Endothelial cell (in vitro differentiated cells): ENCODE measurements around the gene ASGR2. TPM values are rescaled to one million over a fixed set of nuclear protein-coding genes. Genes with fewer than 3 reads are reported as not detected.
A peak's percentile ranks its signal among the peaks of the same experiment; 100 is the strongest.

Source experiments
- DNase-seq: peaks from one replicate; pipeline ENCODE4 v3.0.0; 2021; ENCODE audit warnings: low spot score
- H3K27ac Mint-ChIP-seq: one replicate; pipeline ENCODE4 v1.8.0; 2021; ENCODE audit warnings: mixed read lengths, inconsistent platforms; ENCODE audit not compliant: unreplicated experiment
- H3K27me3 Mint-ChIP-seq: one replicate; pipeline ENCODE4 v1.8.0; 2021; ENCODE audit warnings: mild to moderate bottlenecking, moderate library complexity, mixed read lengths, inconsistent platforms; ENCODE audit not compliant: unreplicated experiment
- H3K36me3 Mint-ChIP-seq: one replicate; pipeline ENCODE4 v1.8.0; 2021; ENCODE audit warnings: mild to moderate bottlenecking, low read depth, mixed read lengths, inconsistent platforms; ENCODE audit not compliant: unreplicated experiment
- H3K4me1 Mint-ChIP-seq: one replicate; pipeline ENCODE4 v1.8.0; 2021; ENCODE audit warnings: mild to moderate bottlenecking, mixed read lengths, inconsistent platforms; ENCODE audit not compliant: unreplicated experiment
- H3K4me3 Mint-ChIP-seq: one replicate; pipeline ENCODE4 v1.8.0; 2021; ENCODE audit warnings: mild to moderate bottlenecking, mixed read lengths, inconsistent platforms; ENCODE audit not compliant: unreplicated experiment
- H3K9me3 Mint-ChIP-seq: one replicate; pipeline ENCODE4 v1.8.0; 2021; ENCODE audit warnings: mixed read lengths, inconsistent platforms; ENCODE audit not compliant: unreplicated experiment
- CTCF ChIP-seq: fragments of 200-600 bp; sonication (generic); IDR thresholded peaks from one replicate; pipeline ENCODE4 v1.5.0; 2021; ENCODE audit warnings: antibody characterized with exemption; ENCODE audit not compliant: unreplicated experiment
- total RNA-seq: library from RNA; stranded (reverse); fragmentation: NEBNext Ultra II Directional; extraction: Animal tissue kit (Norgen Biotek cat#: 25700); gene quantifications from one replicate; pipeline ENCODE4 v1.2.1, GENCODE V29; 2021; ENCODE audit not compliant: unreplicated experiment

ASGR2 gene
- total RNA-seq, 1 donor from 2014 or later, result 0.41 TPM

- no peak for DNase-seq
- Mint-ChIP-seq H3K4me3 (no peak overlapping the region), H3K27me3 (no peaks in the 10 kb centered on the region), H3K27ac (no peak overlapping the region), H3K4me1 (peaks cover 29% of the 10 kb centered on the region), H3K36me3 (no peaks in the 10 kb centered on the region), H3K9me3 (no peaks in the 10 kb centered on the region)
- TF ChIP-seq CTCF, result no peak
Observed at GRCh38 chr17:7060165-7060891, 54.3 kb downstream of the ASGR2 start.

- Mint-ChIP-seq H3K27me3 (no peaks in the 10 kb centered on the region), H3K36me3 (no peaks in the 10 kb centered on the region), H3K27ac (peak overlapping the region; percentile 50), H3K9me3 (no peaks in the 10 kb centered on the region), H3K4me3 (peak overlapping the region; percentile 2), H3K4me1 (peaks cover 25% of the 10 kb centered on the region)
- TF ChIP-seq CTCF, result no peak
- DNase-seq, result no peak
Observed at GRCh38 chr17:7058831-7059447, 55.7 kb downstream of the ASGR2 start.

GRCh38 chr17:7056386-7056785 lies 58.2 kb downstream of the ASGR2 start:
- Mint-ChIP-seq H3K27ac (no peak overlapping the region), H3K9me3 (no peaks in the 10 kb centered on the region), H3K27me3 (peaks cover 2% of the 10 kb centered on the region), H3K36me3 (no peaks in the 10 kb centered on the region), H3K4me1 (peaks cover 16% of the 10 kb centered on the region), H3K4me3 (no peak overlapping the region)
- no peak for DNase-seq
- no peak for TF ChIP-seq CTCF

Other genes starting within 250 kb of the ASGR2 start
- gene ALOX12, start 118.8 kb downstream of the ASGR2 start, total RNA-seq, result not detected
- 249 TPM for gene RNASEK, start 102.2 kb downstream of the ASGR2 start, total RNA-seq
- 271 TPM for gene BCL6B, start 91.8 kb downstream of the ASGR2 start, total RNA-seq
- 25.8 TPM for gene SLC16A13, start 78.8 kb downstream of the ASGR2 start, total RNA-seq
- gene SLC16A11, start 70.7 kb downstream of the ASGR2 start, total RNA-seq, result 0.33 TPM
- 30.4 TPM for gene CLEC10A, start 34.6 kb downstream of the ASGR2 start, total RNA-seq
- 23.9 TPM for gene ASGR1, start 64.5 kb upstream of the ASGR2 start, total RNA-seq
- 44.3 TPM for gene DLG4, start 105.0 kb upstream of the ASGR2 start, total RNA-seq
- gene ACADVL, start 105.1 kb upstream of the ASGR2 start, total RNA-seq, result 281 TPM
- gene DVL2, start 119.7 kb upstream of the ASGR2 start, total RNA-seq, result 58.2 TPM
- gene PHF23, start 124.6 kb upstream of the ASGR2 start, total RNA-seq, result 80.9 TPM
- 418 TPM for gene GABARAP, start 127.6 kb upstream of the ASGR2 start, total RNA-seq
- gene CTDNEP1, start 136.9 kb upstream of the ASGR2 start, total RNA-seq, result 148 TPM
- 36.9 TPM for gene ELP5, start 137.4 kb upstream of the ASGR2 start, total RNA-seq
- gene CLDN7, start 147.7 kb upstream of the ASGR2 start, total RNA-seq, result 65.7 TPM
- gene SLC2A4, start 166.9 kb upstream of the ASGR2 start, total RNA-seq, result 2.2 TPM
- gene YBX2, start 179.8 kb upstream of the ASGR2 start, total RNA-seq, result 14.6 TPM
- 362 TPM for gene EIF5A, start 192.8 kb upstream of the ASGR2 start, total RNA-seq
- 56.8 TPM for gene GPS2, start 200.5 kb upstream of the ASGR2 start, total RNA-seq
- gene NEURL4, start 214.5 kb upstream of the ASGR2 start, total RNA-seq, result 55.7 TPM
- 5.5 TPM for gene ACAP1, start 221.7 kb upstream of the ASGR2 start, total RNA-seq
- gene KCTD11, start 237.3 kb upstream of the ASGR2 start, total RNA-seq, result 4.8 TPM
- gene TMEM95, start 240.3 kb upstream of the ASGR2 start, total RNA-seq, result not detected